PFSK-1 (cell line): ENCODE results near the gene CYTL1.

Source experiments
- FOXP2 ChIP-seq: optimal IDR thresholded peaks from 2 replicates; pipeline ENCODE3; 2011; ENCODE audit warnings: borderline replicate concordance, control low read depth, inconsistent platforms; ENCODE audit not compliant: insufficient read depth; ENCODE audit errors: extremely low read length, extremely low read depth
- POLR2AphosphoS5 ChIP-seq: IDR thresholded peaks from 2 replicates; pipeline ENCODE4 v1.6.1; 2012; ENCODE audit warnings: low read depth, mild to moderate bottlenecking, control low read depth, low read length, moderate library complexity
- TAF1 ChIP-seq: IDR thresholded peaks from 2 replicates; pipeline ENCODE4 v1.6.1; 2012; ENCODE audit warnings: low read length, control low read depth, borderline replicate concordance; ENCODE audit not compliant: insufficient read depth

DNA sequence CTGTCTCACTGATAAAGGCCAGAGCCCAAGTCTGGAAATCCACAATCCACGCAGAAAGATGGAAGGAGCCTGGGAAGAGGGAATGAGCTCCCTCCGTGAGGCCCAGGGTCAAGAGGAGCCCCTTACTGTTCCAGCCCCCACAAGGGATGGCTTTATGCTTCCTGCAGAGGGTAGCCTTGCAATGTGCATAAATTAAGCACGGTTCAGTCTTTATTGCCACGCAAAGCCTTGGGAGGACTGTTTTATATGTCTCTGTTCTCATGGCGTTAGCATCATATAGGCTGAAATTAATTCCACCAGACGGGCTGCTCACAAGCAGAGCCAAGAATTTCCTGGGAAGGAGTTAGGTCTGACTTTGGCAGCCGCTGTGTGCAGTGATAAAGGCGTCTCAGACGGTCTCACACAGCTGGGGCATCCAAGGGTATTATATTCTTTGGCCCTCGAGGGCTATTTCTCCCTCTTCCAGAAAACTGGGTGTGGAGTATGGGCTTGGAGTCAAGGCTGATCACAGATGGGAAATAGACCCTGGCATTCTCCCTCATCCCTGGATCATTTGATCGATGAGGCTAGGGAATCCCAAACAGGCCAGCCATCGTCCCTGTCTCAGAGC lies 38.5 kb downstream of the CYTL1 start:
- no peak for TF ChIP-seq TAF1
- TF ChIP-seq FOXP2, result no peak
- no peak for TF ChIP-seq POLR2AphosphoS5
